Skeletal muscle cell (primary cell): ENCODE data around the gene FBXW7.

Source experiments
- DNase-seq: peaks from one replicate; pipeline ENCODE4 v3.0.0-alpha.2; 2010; ENCODE audit warnings: low read depth
- H3K4me3 ChIP-seq: 2 replicates; pipeline ENCODE4 v1.5.1; 2011; ENCODE audit warnings: low read depth, mild to moderate bottlenecking, control low read depth, low read length, moderate library complexity

FBXW7 gene

DNA sequence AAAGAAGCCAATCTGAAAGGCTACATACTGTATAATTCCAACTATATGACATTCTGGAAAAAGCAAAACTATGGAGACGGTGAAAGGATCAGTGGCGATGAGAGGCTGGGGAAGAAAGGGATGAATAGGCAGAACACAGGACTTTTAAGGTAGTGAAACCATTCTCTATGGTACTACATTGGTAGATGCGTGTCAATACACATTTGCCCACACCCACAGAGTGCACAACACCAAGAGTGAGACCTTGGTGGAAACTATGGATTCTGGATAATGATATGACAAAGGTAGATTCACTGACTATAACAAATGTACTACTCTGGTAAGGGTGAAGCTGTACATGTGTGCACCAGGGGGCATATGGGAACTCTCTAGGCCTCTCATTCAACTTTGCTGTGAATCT is 134.5 kb downstream of the FBXW7 start:
- H3K4me3 ChIP-seq: no peak overlapping the region
- DNase-seq: no peak

- no peak overlapping the region for H3K4me3 ChIP-seq
- DNase-seq: no peak
These were observed 136.6 kb downstream of the FBXW7 start for GRCh38 chr4:152399246-152399645.

DNA sequence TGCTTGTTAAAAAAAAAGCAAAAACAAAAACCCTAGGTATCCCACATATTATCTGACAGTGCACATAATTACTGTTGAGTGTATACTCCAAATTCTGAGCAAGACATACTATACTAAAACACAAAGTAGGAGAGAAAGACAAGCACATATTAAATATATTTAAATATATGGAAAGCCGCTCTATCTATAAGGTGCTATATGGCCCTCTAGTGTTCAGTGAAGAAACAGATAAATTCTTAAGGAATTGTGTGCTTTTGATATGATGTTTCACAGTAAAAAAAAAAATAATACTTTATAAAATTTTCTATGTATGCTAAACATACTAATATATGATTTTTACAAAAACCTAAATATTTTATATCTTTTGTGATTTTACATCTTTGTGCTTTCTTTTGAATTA is 137.8 kb downstream of the FBXW7 start:
- no peak overlapping the region for H3K4me3 ChIP-seq
- DNase-seq: no peak

DNA sequence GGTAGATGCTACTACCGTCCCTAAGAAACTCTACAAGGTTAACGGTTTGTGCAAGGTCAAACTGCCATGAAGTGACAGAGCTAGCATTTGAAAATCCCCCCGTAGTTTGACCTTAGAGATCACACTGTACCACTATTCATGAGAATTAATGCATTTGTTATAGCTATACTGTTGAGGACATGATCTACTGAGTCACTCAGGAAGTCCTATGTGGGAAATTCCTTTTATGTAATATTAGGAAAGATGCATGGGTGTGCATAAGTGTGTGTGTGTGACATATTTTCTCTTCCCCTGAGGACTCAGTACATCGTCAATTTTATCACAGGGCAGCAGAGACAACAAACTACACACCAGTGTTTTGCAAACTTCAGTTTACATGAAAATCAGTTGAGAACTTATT is 141.1 kb downstream of the FBXW7 start:
- H3K4me3 ChIP-seq: no peak overlapping the region
- DNase-seq: no peak

- DNase-seq: no peak
- no peak overlapping the region for H3K4me3 ChIP-seq
These were observed 143.8 kb downstream of the FBXW7 start for GRCh38 chr4:152392079-152392478.

GRCh38 chr4:152390216-152390615 is 145.7 kb downstream of the FBXW7 start:
- DNase-seq: no peak
- H3K4me3 ChIP-seq: no peak overlapping the region

GRCh38 chr4:152389359-152389758 is 146.5 kb downstream of the FBXW7 start:
- no peak overlapping the region for H3K4me3 ChIP-seq
- DNase-seq: no peak

DNA sequence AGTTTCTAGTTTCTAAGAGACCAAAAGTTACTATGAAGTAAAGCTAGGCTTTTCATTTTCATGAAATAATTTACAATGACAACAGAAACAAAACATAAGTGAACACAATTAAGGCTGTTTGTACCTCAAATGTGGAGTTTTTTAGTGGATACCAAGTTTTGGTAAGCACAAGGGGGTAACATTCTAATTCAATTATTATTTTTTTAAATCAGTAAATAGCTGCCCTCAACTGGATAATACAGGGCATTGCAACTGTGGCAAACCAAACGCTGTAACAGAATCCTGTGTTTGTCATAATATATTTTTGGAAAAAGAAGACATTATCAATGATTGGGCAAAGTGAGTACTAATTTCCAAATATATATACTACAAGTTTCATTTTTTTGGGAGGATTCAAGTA is 150.3 kb downstream of the FBXW7 start:
- H3K4me3 ChIP-seq: no peak overlapping the region
- no peak for DNase-seq

GRCh38 chr4:152382057-152382785 is 153.7 kb downstream of the FBXW7 start:
- H3K4me3 ChIP-seq: no peak overlapping the region
- no peak for DNase-seq

DNA sequence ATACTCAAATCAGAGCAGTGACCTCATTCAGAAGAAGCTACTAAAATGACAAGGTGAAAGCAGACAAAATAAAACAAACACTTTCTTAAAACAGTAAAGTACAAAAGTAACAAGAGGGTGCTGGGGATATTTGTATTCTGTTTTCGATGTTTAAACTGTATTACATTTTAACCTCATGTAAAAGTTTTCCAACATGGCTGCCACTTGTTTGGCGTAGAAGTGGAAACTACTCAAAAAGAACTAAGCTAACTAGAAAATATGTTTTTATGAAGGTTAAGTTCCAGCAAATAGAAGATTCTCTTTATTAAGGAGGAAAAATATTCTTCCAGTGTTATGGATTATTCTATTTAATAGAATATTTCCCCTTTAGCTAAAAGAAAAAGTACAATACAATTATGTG is 155.0 kb downstream of the FBXW7 start:
- no peak overlapping the region for H3K4me3 ChIP-seq
- DNase-seq: no peak

DNA sequence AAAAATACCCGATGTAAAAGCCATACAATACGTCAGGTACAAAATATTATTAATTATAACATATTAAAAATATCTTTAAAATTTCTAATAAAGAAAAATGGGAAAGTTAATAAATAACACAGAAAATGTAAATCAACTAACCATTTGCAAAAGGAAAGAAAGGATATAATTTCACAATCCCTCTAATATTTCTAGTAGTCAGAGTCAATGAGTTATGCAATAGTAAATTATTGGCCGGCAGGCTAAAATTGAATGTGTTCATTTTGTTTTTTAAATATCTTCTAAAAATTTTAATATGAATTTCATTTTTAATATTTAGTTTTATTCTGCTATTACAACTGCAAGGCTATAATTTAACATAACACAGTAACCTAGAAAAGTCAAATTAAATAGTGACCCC is 155.7 kb downstream of the FBXW7 start:
- no peak overlapping the region for H3K4me3 ChIP-seq
- no peak for DNase-seq

DNA sequence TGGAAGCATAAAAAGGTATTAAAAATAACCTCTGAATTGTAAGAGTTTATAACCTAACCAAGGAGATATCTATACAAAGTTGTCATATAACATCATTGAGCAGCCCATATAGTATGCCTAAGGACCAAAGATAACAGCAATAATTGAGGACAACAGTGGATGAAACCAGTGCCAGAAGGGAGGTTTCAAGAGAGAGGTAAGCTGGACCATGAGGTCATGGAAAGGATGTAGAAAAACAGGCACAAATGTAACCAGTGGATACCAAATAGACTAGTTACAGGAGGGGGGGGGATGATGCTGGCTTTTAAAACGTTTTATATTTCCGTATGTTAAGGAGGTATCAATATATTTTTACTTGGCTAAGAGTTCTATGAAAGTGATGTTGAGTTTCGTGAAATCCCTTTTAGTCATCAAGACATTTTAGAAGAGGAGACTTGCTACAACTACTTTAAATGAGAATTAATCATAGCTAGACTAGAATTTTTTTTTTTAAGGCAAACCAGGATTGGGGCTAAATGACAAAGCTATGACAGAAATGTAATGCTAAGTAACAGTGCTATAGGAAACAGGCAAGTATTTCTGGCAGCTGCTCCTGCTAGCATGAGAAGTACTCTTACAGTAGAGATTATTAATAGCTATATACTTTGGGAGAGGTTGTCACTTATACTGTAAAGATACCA is 161.1 kb downstream of the FBXW7 start:
- H3K4me3 ChIP-seq: no peak overlapping the region
- no peak for DNase-seq

- DNase-seq: no peak
- no peak overlapping the region for H3K4me3 ChIP-seq
These were observed 161.7 kb downstream of the FBXW7 start for GRCh38 chr4:152374153-152374552.

- H3K4me3 ChIP-seq: no peak overlapping the region
- DNase-seq: no peak
These were observed 163.4 kb downstream of the FBXW7 start for GRCh38 chr4:152372444-152372843.

DNA sequence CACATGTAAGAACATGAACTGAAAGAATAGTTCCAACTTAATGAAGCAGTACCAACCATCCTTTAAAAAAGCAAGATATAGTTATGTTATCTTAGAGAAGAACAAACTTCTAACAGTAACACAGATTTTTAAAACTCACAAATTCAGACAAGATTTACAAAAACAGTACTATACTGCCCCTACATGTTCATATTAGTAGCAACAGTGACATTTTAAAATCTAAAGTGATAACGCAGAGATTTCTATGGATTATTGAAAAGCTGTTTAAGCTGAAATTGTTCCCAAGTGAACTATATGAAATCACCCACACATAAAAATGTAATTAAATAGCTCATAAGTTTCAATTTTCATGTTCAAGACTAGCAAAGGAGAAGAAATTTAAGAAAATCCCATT is 166.0 kb downstream of the FBXW7 start:
- no peak overlapping the region for H3K4me3 ChIP-seq
- DNase-seq: no peak

DNA sequence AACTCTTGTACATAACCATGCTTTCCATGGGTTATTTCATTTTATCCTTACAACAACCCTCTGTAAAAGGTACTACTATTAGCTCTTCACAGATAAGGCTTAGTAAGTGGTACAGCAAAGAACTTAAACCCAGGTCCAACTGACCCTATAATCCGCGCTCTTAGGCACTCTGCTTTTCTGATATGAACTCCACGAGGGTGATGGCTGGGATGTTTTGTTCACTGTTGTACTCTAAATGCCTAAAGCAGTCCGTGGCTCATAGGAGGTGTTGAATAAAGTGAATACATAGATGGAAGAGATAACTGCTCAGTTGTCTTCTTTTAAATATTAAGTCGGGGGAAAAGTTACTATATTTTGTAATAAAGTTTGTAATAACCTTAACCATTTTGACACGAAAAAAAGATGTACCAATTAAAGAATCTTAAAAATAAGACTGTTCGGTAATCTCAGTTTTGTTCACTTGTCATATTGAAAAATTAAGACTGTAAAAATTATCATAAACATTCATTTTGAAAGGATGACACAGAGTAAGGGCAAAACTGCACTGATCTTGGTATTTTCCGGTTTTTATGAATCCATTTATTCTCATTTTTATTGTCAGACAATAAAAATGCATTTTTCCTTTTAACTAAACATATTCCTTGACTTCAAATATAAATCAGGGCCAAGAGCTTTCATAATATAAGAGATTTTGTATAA is 166.5 kb downstream of the FBXW7 start:
- DNase-seq: no peak
- no peak overlapping the region for H3K4me3 ChIP-seq

GRCh38 chr4:152368001-152368400 is 167.9 kb downstream of the FBXW7 start:
- no peak for DNase-seq
- H3K4me3 ChIP-seq: no peak overlapping the region

DNA sequence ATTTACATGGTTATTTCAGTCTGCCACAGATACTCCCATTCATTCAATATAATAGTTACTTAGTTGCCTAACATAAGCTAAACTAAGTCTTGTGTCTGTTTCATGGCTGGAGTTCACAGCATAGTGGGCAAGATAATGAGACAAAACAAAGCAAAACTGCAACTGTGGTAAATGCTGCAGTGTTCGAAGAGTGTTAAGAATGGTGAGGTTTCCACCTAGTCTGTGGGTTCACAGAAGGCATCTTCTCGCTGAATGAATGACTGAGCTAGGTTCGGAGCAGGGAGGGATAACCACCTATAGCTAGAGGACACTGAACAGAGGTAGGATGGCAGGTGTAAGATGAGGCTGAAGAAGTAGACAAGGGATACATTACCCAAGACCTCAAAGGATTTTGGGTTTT is 171.0 kb downstream of the FBXW7 start:
- no peak overlapping the region for H3K4me3 ChIP-seq
- DNase-seq: no peak

- H3K4me3 ChIP-seq: no peak overlapping the region
- DNase-seq: no peak
These were observed 171.5 kb downstream of the FBXW7 start for GRCh38 chr4:152364383-152364782.

DNA sequence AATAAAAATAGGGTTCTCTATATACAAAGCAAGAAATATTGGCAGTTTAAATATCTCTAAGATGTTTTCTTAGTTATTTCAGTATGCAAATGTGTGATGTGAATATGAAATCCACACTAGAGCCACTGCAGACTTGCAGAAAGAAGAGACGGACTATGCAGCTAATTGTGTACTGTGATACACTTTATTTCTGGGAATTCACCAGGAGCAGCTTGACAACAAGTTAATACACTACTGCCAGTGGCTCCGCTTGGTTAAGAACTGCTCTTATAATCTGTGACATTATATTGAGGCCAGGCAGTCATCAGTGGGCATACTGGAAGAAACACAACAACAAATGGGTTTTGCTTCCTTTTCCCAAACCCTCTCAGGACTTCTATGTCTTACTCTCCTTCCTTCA is 172.0 kb downstream of the FBXW7 start:
- DNase-seq: no peak
- H3K4me3 ChIP-seq: no peak overlapping the region

- no peak for DNase-seq
- H3K4me3 ChIP-seq: no peak overlapping the region
These were observed 172.8 kb downstream of the FBXW7 start for GRCh38 chr4:152363086-152363485.
